ENCODE measurements around the gene FOLR3.
"Not testable (repeated sequence)": the region's sequence is repeated elsewhere in the genome, so short reads cannot be mapped to it uniquely, and the experiment has no call there.

The FOLR3 gene

GRCh38 chr11:72162891-72163492, 27.5 kb downstream of the FOLR3 start:
- no peak for DNase-seq (ENCODE audit: low read depth, low spot score)

GRCh38 chr11:72164187-72164586, 28.7 kb downstream of the FOLR3 start:
- not testable (repeated sequence) for DNase-seq (ENCODE audit: low read depth, low spot score)

GRCh38 chr11:72169046-72169555, 33.6 kb downstream of the FOLR3 start:
- DNase-seq (ENCODE audit: low read depth, low spot score): not testable (repeated sequence)

GRCh38 chr11:72169754-72170153, 34.2 kb downstream of the FOLR3 start:
- DNase-seq (ENCODE audit: low read depth, low spot score): not testable (repeated sequence)

- DNase-seq (ENCODE audit: low read depth, low spot score): not testable (repeated sequence)
These were observed 36.5 kb downstream of the FOLR3 start for GRCh38 chr11:72172043-72172442.

GRCh38 chr11:72173291-72173690, 37.8 kb downstream of the FOLR3 start:
- DNase-seq (ENCODE audit: low read depth, low spot score): no peak

- no peak for DNase-seq (ENCODE audit: low read depth, low spot score)
These were observed 39.0 kb downstream of the FOLR3 start for GRCh38 chr11:72174302-72175070.

GRCh38 chr11:72177656-72178055, 42.1 kb downstream of the FOLR3 start:
- no peak for DNase-seq (ENCODE audit: low read depth, low spot score)

GRCh38 chr11:72179049-72179803, 43.7 kb downstream of the FOLR3 start:
- DNase-seq (ENCODE audit: low read depth, low spot score): no peak

- no peak for DNase-seq (ENCODE audit: low read depth, low spot score)
These were observed 44.4 kb downstream of the FOLR3 start for GRCh38 chr11:72179804-72180396.

- DNase-seq (ENCODE audit: low read depth, low spot score): not testable (repeated sequence)
These were observed 45.5 kb downstream of the FOLR3 start for GRCh38 chr11:72180892-72181552.

GRCh38 chr11:72181553-72181958, 46.0 kb downstream of the FOLR3 start:
- DNase-seq (ENCODE audit: low read depth, low spot score): not testable (repeated sequence)

GRCh38 chr11:72188267-72188666, 52.7 kb downstream of the FOLR3 start:
- no peak for DNase-seq (ENCODE audit: low read depth, low spot score)

Data from activated CD4-positive, CD25-positive, alpha-beta regulatory T cell treated with anti-CD3 and anti-CD28 coated beads, Interleukin-2, amount 50 U/mL, for 16 hours (primary cell).